ENCODE measurements around the gene PET100.

PET100 gene

GRCh38 chr19:7624810-7625209, 4.8 kb upstream of the PET100 start:
- H3K4me3 ChIP-seq (replicated peaks; ENCODE audit: insufficient read depth, low read length): no peak overlapping the region
- TF ChIP-seq REST (IDR thresholded peaks at IDR 0.05; ENCODE audit: insufficient replicate concordance, low read depth) (no peak), POLR2AphosphoS5 (IDR thresholded peaks at IDR 0.05; ENCODE audit: low read depth) (no peak), GABPA (IDR thresholded peaks at IDR 0.05; ENCODE audit: low read depth) (no peak)
- no peak for DNase-seq (ENCODE audit: low read depth in 1 of 2, low spot score in 1 of 2)
- H3K27ac ChIP-seq (replicated peaks): no peak overlapping the region
- H3K27me3 ChIP-seq (ENCODE audit: insufficient read depth, poor library complexity, severe bottlenecking): no peaks in the 10 kb centered on the region

GRCh38 chr19:7625763-7626372, 3.7 kb upstream of the PET100 start:
- DNase-seq (ENCODE audit: low read depth in 1 of 2, low spot score in 1 of 2): no peak
- Histone ChIP-seq H3K27me3 (ENCODE audit: insufficient read depth, poor library complexity, severe bottlenecking) (no peaks in the 10 kb centered on the region), H3K4me3 (replicated peaks; ENCODE audit: insufficient read depth, low read length) (no peak overlapping the region), H3K27ac (replicated peaks) (no peak overlapping the region)
- no peak for TF ChIP-seq REST (IDR thresholded peaks at IDR 0.05; ENCODE audit: insufficient replicate concordance, low read depth)
- no peak for TF ChIP-seq CTCF (IDR thresholded peaks at IDR 0.05; ENCODE audit: insufficient read depth, low read length)
- TF ChIP-seq POLR2AphosphoS5 (IDR thresholded peaks at IDR 0.05; ENCODE audit: low read depth): no peak
- no peak for TF ChIP-seq SPI1 (IDR thresholded peaks at IDR 0.05; ENCODE audit: borderline replicate concordance, low read depth)

GRCh38 chr19:7627166-7627565, 2.4 kb upstream of the PET100 start:
- no peak for DNase-seq (ENCODE audit: low read depth in 1 of 2, low spot score in 1 of 2)
- H3K27ac ChIP-seq (replicated peaks): no peak overlapping the region
- H3K4me3 ChIP-seq (replicated peaks; ENCODE audit: insufficient read depth, low read length): no peak overlapping the region
- H3K27me3 ChIP-seq (ENCODE audit: insufficient read depth, poor library complexity, severe bottlenecking): no peaks in the 10 kb centered on the region
- TF ChIP-seq GABPA (IDR thresholded peaks at IDR 0.05; ENCODE audit: low read depth) (no peak), CTCF (IDR thresholded peaks at IDR 0.05; ENCODE audit: insufficient read depth, low read length) (no peak), REST (IDR thresholded peaks at IDR 0.05; ENCODE audit: insufficient replicate concordance, low read depth) (no peak), POLR2AphosphoS5 (IDR thresholded peaks at IDR 0.05; ENCODE audit: low read depth) (no peak)
